NCI-H2029 (cell line): ENCODE results near the gene TMEM158.

Experiments
- DNase-seq: peaks from one replicate; lab custom pipeline; 2025; lab: John Stamatoyannopoulos, UW

TMEM158 gene

GRCh38 chr3:45199837-45200648 is 26.0 kb downstream of the TMEM158 start:
- no peak for DNase-seq

- DNase-seq, result no peak
Observed at GRCh38 chr3:45198264-45199260, 27.5 kb downstream of the TMEM158 start.

GRCh38 chr3:45194791-45195190 is 31.3 kb downstream of the TMEM158 start:
- DNase-seq, result no peak

- DNase-seq, result no peak
Observed at GRCh38 chr3:45191924-45192417, 34.1 kb downstream of the TMEM158 start.

GRCh38 chr3:45191424-45191823 is 34.7 kb downstream of the TMEM158 start:
- DNase-seq, result no peak

- peak; percentile 57 for DNase-seq
Observed at GRCh38 chr3:45188719-45189659, 37.1 kb downstream of the TMEM158 start.

GRCh38 chr3:45187694-45188141 is 38.4 kb downstream of the TMEM158 start:
- no peak for DNase-seq

- no peak for DNase-seq
Observed at GRCh38 chr3:45186871-45187270, 39.2 kb downstream of the TMEM158 start.

GRCh38 chr3:45185461-45185860 is 40.6 kb downstream of the TMEM158 start:
- DNase-seq, result no peak

- no peak for DNase-seq
Observed at GRCh38 chr3:45185052-45185451, 41.0 kb downstream of the TMEM158 start.

- DNase-seq, result no peak
Observed at GRCh38 chr3:45183872-45184262, 42.2 kb downstream of the TMEM158 start.

GRCh38 chr3:45182915-45183871 is 42.9 kb downstream of the TMEM158 start:
- DNase-seq, result peak; percentile 23

GRCh38 chr3:45181496-45181895 is 44.6 kb downstream of the TMEM158 start:
- DNase-seq, result no peak

- DNase-seq, result no peak
Observed at GRCh38 chr3:45180899-45181298, 45.2 kb downstream of the TMEM158 start.

GRCh38 chr3:45180051-45180450 is 46.0 kb downstream of the TMEM158 start:
- DNase-seq, result no peak

GRCh38 chr3:45179163-45179562 is 46.9 kb downstream of the TMEM158 start:
- DNase-seq, result no peak

- peak; percentile 81 for DNase-seq
Observed at GRCh38 chr3:45178183-45179023, 47.7 kb downstream of the TMEM158 start.

GRCh38 chr3:45176912-45177311 is 49.2 kb downstream of the TMEM158 start:
- no peak for DNase-seq
